UCSD-AML1 (cell line): ENCODE data around the gene KCNN3.

Source experiments
- DNase-seq: peaks from one replicate; lab custom pipeline; 2025; ENCODE audit not compliant: unreplicated experiment; lab: John Stamatoyannopoulos, UW

KCNN3 gene

DNA sequence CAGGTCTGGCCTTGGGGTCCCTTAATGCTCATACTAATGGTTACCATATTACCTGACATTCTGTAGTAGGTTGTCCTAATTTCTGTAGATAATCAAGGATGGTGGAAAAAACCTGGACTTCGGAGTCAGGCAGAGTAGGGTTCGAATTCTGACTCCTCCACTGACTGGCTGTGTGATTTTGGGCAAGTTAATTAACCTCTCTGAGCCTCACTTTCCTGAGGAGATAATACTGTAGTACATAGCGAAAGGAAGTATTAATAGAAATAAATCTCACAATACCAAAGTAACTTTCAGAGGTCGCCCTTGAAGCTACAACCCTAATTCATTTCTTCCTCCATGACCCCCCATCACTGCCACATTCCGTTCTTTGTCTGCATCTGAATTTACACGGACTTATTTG lies 72.9 kb downstream of the KCNN3 start:
- no peak for DNase-seq

DNA sequence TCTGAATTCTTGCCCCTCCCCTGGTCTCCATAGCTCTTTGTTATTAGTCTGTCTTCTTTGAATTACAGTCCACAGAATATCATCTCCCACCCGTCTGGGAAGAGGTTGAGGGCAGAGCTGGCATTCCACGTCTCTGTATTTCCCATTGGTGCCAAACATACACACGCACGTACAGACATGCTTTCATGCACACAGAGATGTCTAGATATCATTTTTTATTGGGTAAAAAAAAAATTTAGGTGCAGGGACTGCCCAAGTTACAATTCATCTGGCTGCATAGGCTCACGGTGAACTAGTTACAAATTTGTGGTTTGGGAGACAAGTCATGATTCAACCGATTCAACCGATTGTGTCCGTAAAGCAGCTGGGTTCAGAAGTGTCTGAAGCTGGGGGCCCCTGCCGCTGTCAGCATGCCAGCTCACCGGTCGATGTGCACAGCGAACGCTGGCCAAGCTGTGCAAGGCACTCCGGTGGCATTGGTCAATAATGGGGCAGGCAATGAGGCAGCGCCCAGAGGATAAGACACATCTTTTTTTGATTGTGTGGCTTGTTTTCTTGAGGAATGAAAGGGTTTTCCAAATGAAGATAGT lies 73.7 kb downstream of the KCNN3 start:
- no peak for DNase-seq

DNA sequence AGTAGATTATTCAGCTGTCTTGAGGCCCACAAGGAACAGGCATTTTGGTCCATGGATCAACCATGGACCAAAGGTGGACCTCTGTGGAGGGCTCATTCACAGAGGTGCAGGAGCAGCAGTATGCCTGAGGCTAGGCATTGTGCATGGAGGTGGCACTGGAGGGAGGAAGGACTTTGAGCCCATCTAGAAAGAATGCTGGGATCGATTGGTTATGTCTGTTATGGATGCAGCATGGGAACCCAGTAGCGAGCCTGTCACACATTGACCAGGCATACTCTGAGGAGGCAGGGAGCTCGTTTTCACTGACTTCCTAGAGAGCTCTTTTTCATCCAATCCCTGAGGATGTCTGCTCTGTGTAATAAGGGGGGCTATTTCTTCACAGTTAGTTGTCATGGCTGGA lies 75.5 kb downstream of the KCNN3 start:
- no peak for DNase-seq

DNA sequence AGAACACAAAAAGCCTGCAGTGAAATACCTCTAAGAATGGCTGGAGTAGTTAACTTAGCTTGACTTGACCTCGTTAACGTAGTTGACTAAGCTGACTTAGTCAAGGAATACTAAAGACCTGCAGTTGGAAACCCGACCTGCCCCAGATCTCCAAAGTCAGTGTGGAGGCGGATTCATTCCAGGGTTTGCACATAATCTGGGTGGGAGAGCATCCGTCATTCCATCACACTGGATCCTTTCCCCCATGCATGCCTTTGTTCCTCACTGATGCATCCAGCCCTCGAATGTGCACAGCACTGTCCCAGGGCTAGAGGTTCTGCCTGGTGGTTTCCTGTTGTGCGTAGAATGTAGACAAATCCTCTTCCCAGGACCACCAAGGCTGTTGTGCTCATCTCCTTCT lies 76.4 kb downstream of the KCNN3 start:
- no peak for DNase-seq

DNA sequence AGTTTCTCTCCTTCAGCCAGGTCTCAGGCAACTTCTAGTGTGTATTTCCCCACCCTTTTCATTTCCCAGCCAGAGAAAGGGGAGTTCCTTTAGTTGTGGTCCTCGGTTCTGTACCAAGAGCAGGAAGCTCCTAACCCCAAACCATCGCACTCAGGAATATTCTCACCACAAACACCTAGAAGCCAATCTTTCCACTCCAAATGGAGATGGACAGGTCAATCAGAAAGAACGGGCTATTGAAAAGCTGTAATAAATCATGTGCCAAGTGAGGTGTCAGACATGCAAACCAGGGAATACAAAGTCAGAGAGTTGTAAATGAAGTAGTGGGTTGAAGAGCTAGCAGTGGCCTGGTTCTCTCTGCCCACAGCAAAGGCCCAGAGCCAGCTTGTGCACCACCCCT lies 77.2 kb downstream of the KCNN3 start:
- no peak for DNase-seq

DNA sequence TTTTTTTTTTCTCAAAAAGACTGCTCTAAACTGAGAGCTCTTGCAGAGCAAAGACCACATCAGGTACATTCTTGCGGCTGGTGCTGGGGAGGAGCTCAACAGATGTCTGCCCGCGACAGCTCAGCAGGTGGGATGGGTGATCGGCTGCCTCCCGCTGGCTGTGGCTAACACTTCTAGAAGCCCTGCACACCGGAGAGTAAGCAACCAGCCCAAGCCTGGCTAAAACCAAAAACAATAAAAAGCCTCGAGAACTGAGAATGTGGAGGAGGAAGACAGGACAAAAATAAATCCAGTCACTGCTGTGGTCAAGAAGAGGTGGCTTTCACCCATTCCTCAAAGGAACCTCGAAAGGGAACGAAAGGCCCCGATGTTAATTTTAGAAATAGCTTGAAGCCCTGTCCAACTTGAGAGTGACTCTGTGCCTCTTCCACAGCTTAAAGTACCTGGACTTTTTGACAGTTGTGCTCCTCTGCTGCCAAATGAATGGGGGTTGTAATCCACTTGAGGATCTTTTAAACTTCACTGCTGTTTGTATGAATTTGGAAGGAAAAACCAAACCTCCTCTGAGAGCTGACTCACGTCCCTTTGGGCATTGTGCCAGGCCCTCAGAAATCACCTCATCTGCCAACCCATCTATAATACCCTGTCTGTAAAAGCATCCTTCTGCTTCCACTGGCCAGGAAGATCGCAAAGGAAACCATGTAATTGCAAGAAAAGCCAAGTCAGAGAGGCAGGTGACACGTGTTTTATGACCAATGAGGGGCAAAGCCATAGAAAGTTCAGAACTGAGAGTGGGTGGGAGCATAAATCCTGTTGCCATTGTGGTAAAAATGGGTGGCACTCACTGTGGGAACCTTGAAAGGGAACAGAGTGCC lies 78.6 kb downstream of the KCNN3 start:
- DNase-seq: no peak

DNA sequence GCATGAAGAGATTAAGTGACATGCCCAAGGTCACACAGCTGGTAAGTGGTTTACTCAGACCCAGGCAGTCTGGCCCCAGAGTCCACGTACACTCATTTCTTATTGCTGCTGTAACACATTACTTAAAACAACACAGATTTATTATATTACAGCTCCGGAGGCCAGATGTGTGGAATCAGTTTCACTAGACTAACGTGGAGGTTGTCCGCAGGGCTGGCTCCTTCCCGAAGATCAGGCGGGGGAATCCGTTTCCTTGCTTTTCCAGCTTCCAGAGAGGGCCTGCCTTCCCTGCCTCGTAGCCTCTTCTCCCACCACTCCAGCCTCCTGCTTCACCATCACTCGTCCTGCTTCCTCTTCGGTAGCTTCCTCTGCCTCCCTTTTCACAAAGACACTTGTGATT lies 81.2 kb downstream of the KCNN3 start:
- DNase-seq: no peak

DNA sequence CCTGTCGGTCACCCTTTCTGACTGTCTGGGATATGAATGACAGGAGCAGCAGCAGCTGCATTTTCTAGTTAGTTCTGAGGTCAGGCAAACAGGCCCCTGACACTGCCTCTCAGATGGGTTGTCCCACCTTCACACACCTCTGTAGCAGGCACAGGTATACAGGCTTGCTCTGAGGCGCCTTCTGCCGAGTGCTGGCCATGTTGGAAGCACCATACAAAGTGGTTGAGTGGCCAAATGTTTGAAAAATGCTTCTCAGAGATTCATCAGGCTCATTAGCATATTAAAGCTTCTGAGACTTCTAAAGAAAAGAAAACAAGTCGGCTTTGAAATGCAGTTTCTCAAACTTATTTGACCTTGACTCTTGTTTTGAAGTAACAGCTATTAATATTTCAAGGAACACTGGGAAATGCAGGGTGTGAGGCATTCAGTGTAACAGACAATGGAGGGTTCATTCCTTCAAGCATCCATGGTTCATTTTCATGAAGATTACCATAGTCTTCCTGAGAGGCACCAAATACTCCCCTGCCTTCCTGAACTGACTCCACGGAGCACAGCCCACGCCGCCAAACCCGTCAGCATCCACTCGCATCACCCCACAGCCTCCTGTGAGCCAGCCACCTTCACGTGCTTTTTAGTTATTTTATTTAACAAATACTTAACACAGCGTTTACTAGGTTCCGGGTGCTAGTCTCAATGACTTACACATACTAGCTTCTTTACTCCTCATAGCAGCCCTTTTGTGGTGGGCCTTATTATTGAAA lies 81.8 kb downstream of the KCNN3 start:
- no peak for DNase-seq

DNA sequence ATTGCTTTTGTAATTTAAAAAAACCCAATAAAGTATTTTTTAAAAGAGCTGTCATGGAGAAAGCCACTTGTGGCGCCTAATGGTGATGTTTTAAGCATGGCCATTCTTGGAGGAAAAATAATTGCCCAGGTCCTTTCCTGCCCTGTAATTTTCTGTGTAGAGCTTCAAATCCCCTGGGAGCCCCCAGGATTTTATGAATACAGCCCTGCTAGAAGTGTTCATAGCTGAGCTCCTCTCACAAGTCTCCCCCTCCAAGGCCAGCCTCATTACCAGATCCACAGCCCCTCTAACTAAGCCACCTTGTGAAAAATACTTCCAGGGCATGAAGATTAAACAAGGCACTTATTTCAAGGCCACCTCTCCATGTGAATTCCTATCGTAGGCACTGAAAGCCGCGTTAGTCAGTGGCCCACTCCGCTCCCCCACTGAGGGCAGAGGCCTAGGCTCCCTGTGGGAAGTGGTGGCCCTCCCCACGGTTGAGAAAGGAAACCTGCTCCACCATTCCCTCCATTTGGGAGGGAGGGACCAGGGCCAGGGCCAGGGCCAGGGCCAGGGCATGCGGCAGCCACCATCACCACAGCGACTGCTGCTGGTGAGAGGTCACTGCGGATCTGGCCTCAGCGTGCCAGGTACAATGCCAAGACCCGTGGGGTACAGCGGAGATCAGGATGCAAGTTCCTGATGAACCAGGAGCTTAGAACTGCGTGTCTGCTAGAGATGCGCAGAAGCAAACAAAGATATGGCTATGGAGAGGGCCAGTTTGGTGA lies 83.1 kb downstream of the KCNN3 start:
- DNase-seq: no peak

DNA sequence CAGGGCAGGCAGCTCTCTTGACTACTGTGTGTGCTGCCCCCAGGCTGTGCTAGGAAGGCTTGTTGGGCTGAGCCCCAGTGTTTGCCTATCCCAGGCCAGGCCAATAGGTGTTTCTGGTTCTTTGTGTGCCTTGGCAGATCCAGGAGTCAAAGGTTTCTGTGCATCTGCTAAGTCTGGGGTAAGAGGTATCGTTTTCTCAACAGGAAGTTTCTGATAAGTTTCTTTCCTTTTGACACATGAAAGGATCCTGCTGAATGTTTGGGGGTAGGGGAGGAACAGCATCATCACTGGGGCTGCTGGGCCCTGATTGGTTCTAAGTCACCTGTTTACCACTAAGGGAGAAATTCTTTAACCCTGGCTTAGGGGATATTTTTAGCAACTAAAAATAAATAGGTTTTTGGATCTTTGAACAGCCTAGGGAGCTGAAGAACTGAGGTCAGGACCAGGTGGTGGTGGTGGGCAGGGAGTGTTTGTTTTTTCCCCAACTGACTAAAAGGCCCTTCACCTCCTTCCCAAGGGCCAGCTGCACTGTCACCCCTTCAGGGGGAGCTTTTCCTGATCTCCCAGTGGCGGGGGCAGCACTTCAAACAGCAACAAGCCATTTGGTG lies 85.1 kb downstream of the KCNN3 start:
- DNase-seq: no peak

DNA sequence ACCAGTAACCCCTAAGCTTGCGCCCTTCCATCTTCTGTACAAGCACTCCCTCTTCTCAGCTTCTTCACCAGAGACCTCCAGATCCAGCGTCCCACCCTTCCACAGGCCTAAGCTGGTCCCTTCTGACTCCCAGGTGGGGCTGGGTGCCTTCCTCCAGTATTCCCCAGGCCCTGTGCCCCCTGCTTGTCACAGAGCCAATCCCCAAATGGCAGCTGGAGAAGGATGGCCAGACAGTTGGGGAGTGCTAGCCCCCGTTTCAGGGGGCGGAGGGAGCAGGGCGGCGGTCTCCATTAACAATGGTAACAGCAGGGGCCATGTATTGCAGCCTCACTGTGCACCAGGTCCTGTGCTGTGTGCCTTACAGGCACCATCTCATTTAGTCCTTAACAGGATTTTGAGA lies 85.7 kb downstream of the KCNN3 start:
- no peak for DNase-seq

DNA sequence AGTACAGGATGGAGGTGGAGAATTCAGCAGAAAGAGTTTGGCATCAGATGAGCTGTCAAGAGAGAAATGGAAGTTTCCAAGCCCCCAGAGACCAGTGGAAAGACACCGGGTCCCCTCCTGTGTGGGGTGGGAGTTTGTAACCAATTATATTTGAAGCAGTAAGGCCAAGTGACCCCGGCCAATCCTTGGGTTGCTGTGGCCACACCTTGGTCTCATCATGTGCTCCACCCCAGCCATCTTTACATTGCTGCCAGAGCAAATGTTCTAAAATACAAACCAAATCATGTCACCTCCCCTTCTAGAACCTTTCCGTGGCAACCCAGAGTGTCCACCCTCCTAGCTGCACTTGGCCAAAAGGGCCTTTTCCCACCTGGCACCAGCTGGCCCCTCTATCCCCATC lies 86.1 kb downstream of the KCNN3 start:
- DNase-seq: no peak

DNA sequence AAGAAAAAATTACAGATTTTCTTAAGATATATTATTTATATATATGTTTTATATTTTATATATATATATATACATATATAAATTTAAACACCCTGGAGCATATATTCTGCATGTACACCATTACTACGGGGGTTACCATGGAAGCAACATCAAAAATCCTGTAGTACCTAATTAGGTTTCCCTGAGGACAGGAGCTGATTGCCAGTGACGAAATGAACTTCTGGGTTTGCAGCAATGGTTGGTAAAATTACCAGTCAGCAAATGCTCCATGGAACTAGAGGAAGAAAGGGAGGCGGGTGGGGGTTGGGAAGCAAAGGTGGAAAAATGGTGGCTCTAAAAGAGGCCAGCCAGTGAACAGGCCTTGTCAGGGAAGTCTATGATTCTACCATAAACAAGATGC lies 89.5 kb downstream of the KCNN3 start:
- DNase-seq: no peak

DNA sequence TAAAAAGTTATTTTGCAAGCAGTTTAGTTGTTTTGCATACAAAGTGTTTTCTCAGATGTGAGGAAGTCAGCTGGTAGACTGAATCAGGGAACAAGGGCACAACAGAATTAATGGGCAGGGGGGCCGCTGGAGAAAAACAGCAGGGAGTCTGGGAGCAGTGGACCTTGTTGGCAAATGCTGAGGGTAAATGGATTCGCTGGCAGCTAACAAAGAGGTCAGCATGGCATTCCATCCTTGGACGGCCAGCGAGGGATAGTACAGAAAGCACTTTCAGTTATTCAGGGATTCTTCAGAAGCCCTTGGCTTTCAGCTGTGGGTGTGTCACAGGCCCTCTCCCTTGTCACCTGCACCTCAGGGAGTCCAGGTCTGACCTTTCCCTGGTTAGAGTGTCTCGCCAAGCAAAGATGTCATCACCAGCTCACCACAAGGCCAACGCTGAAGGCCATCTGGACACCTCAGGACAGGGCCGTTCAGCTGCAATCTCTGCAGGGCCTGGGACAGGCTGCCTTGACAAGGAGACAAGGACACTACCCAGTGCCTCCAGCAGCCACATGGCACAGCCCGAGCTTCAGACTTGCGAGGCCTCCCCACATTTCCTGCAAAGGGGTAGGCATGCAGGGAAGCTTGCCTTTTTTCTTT lies 90.4 kb downstream of the KCNN3 start:
- DNase-seq: no peak

DNA sequence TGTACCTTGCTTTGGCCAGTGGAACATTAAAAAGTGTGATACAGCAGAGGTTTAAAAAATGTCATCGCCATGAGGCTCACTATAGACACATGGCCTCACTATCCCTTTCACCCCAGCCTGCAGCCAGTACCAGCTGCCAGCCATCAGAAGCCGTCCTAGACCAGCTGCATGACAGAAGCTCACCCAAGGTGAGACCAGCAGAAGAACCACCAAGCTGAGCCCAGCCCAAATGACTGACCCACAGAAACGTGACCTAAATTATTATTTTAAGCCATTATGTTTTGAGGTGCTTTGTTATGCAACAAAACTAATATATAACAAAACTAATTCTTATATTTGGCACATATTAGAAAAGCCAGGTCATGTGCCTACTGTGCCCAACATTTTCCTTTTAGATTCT lies 91.1 kb downstream of the KCNN3 start:
- DNase-seq: no peak

DNA sequence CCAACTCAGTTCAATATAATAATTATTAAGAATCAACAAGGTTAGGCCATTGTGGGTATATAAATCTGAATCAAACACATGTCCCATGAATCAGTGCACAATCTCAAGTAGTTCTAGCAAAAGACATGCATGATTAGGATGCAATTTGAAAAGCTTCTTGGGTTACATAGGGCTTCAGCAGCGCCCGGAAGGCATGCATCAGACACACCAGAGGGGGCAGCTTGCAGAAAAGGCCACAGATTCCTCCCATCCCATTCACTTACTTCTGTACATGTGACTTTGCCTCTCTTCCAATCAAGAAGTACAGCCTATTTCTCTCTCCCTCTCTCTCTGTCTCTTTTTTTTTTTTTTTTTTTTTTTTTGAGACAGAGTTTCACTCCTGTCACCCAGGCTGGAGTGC lies 91.8 kb downstream of the KCNN3 start:
- no peak for DNase-seq

DNA sequence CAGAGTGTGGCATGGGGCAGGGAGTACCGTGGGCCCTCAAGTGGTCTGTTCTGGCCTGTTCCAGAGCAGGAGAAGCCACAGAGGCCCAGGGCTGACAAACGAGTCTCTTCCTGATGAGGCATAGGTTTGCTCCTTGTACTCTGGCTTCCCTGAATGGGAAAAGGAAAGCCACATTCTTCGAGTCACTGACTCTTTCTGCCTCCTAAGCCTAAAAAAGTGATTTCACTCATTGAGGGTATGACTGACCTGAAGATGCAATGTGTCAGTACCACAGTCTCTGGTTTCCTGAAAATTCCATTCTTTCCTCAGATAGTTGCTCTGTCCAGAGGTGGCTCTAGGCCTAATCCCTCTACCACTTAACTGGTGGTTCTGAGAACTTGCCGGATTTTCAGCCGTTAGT lies 92.3 kb downstream of the KCNN3 start:
- DNase-seq: no peak

DNA sequence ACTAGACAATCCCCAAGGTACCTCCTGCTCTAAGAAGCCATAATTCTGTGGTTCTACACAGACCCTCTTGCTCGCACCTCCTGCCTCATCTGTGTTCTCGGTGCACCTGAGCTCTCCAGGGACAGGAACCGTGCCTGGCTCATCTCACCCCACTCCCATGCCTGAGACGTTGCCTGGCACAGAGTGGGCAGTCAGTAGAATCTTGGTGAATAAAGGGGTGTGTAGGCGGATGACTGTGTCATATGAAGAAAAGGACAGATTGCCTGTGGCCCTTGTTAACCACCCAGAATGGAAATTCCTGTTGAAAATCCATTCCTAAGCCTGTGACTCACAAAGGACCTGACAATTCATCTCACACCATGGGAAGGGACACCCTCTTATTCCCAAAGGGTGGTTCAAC lies 92.9 kb downstream of the KCNN3 start:
- no peak for DNase-seq

DNA sequence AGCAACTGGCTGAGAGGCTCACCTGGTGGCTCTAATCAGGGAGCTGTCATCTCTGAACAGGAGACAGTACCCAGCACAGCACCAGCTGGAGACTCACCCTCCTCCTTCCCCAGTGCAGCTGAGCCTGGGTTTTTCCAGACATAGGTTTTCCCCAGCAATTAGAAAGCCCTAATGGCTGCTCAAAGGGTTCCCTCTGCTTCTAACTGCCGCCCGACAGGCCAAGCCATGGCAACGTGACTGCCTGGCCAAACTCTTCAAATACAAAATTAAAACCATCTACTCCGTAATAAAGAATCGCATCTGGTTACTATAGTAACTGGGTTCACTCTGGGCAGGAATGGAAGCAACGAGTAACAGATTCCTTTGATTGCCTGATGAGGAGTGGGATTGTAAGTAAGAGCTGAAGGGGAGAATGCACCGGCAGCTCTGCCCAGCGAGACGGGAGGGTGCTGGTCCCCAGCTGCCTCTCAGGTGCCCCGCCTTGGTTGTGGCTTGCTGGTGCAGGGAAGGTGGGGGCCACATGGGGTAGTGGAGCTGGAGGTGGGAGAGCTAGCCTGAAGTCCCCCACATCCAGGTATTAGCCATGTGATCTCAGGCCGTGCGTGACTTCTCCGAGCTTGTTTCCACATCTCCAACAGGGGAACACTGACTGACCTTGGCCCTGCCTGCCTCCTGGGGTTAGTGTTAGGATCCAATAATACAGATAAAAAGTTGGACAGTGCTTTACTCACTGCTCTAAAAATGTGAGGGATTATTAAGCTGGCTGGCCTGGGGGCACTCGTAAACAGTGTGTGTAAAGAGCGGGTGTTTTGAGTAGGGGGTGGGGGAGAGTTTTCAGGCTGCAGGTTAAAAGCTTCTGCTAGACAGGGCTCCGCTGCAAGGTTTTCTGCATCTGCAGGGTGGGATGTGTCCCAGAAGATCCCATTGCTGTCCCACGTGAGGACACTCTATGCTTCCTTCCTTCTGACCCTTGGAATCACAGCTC lies 94.2 kb downstream of the KCNN3 start:
- no peak for DNase-seq
